HCT116 (cell line): ENCODE measurements around the gene SMYD4. TPM values are rescaled to one million over a fixed set of nuclear protein-coding genes. Genes with fewer than 3 reads are reported as not detected.

Experiments used
- ATAC-seq: fragments of 200-7000 bp; cut with Tn5 transposase; 2 replicates; pipeline ENCODE4 v1.9.1; 2020; ENCODE audit warnings: mild to moderate bottlenecking, moderate library complexity
- BruUV-seq: library from RNA; stranded (reverse); fragments of 400-500 nt; replicated peaks from 2 replicates; lab custom pipeline; 2021; lab: Mats Ljungman, UMichigan
- CTCF ChIA-PET: fragments of 300-600 bp; sonication (Branson Sonifier 250); formaldehyde crosslinking; loops from one replicate; lab custom pipeline; 2021; ENCODE audit warnings: antibody characterized with exemption; lab: Charles Lee
- POLR2A ChIA-PET: fragments of 300-600, 350-600 bp; sonication (Branson Sonifier 250); formaldehyde crosslinking; loops from one replicate; lab custom pipeline; 2021; ENCODE audit warnings: antibody characterized with exemption; lab: Charles Lee
- RAD21 ChIA-PET, 2 experiments: fragments of 300-600 bp; sonication (Branson Sonifier 250); formaldehyde crosslinking; loops; one replicate each; lab custom pipeline; 2023; ENCODE audit warnings: low total read pairs in 2 of 2; ENCODE audit not compliant: uncharacterized antibody in 2 of 2, unreplicated experiment in 2 of 2, low non-redundant PET in 1 of 2; lab: Charles Lee
- DNase-seq: peaks from one replicate; pipeline ENCODE4 v3.0.0-alpha.2; 2010; ENCODE audit warnings: low read depth, low spot score
- H2AFZ ChIP-seq: fragments of 200-600 bp; shearing (Covaris generic), sonication (generic); 2 replicates; pipeline ENCODE4 v1.6.1; 2017; ENCODE audit warnings: low read depth, mixed run types, mixed read lengths, antibody characterized with exemption, low read length; ENCODE audit not compliant: poor library complexity, severe bottlenecking
- H3K27ac ChIP-seq: 2 replicates; pipeline ENCODE4 v1.5.1; 2012; ENCODE audit warnings: low read depth, low read length
- H3K27me3 ChIP-seq: fragments of 200-600 bp; sonication (generic); 2 replicates; pipeline ENCODE4 v1.6.1; 2016; ENCODE audit warnings: mixed run types, low read length, mixed read lengths; ENCODE audit not compliant: insufficient read depth
- H3K36me3 ChIP-seq, 2 experiments: fragments of 200-500 bp in 1 of 2; fragments of 200-600 bp in 1 of 2; sonication (Bioruptor generic) in 1 of 2; sonication (generic) in 1 of 2; 2 replicates each; pipeline versions ENCODE4 v1.5.1 to v1.6.1; 2014 to 2016; ENCODE audit warnings: low read length in 2 of 2, inconsistent platforms in 1 of 2, mixed read lengths in 1 of 2, mixed run types in 1 of 2; ENCODE audit not compliant: insufficient read depth in 2 of 2, control insufficient read depth in 1 of 2
- H3K4me1 ChIP-seq, 2 experiments: fragments of 200-600 bp in 1 of 2; sonication (generic) in 1 of 2; 2 replicates each; pipeline versions ENCODE4 v1.5.1 to v1.6.1; 2012 to 2017; ENCODE audit warnings: low read length in 2 of 2, inconsistent platforms in 1 of 2, mild to moderate bottlenecking in 1 of 2, mixed read lengths in 1 of 2, mixed run types in 1 of 2, moderate library complexity in 1 of 2; ENCODE audit not compliant: insufficient read depth in 2 of 2, control insufficient read depth in 1 of 2
- H3K4me2 ChIP-seq: fragments of 200-600 bp; sonication (generic); 2 replicates; pipeline ENCODE4 v1.6.1; 2017; ENCODE audit warnings: mixed run types, low read length, mixed read lengths
- H3K4me3 ChIP-seq, 2 experiments: fragments of 200-600 bp in 1 of 2; sonication (generic) in 1 of 2; replicated peaks in 1 of 2; 2 replicates each; pipeline ENCODE4 v1.5.1; 2011 to 2016; ENCODE audit warnings: low read length in 2 of 2, control low read depth in 1 of 2, low read depth in 1 of 2, mild to moderate bottlenecking in 1 of 2, mixed read lengths in 1 of 2, mixed run types in 1 of 2
- H3K79me2 ChIP-seq: fragments of 200-600 bp; sonication (generic); 2 replicates; pipeline ENCODE4 v1.6.1; 2017; ENCODE audit warnings: mild to moderate bottlenecking, mixed run types, low read length, moderate library complexity, mixed read lengths; ENCODE audit not compliant: insufficient read depth
- H3K9ac ChIP-seq: fragments of 200-600 bp; sonication (generic); 2 replicates; pipeline ENCODE4 v1.6.1; 2016; ENCODE audit warnings: low read length, mixed read lengths
- H3K9me2 ChIP-seq: fragments of 200-600 bp; sonication (generic), shearing (Covaris generic); 2 replicates; pipeline ENCODE4 v1.6.1; 2017; ENCODE audit warnings: mixed run types, mild to moderate bottlenecking, moderate library complexity; ENCODE audit not compliant: insufficient read depth
- H3K9me3 ChIP-seq, 2 experiments: fragments of 200-500 bp in 1 of 2; fragments of 200-600 bp in 1 of 2; sonication (Bioruptor generic) in 1 of 2; sonication (generic) in 1 of 2; 2 replicates each; pipeline ENCODE4 v1.6.1; 2014 to 2017; ENCODE audit warnings: low read length in 2 of 2, mixed read lengths in 2 of 2, inconsistent platforms in 1 of 2, low read depth in 1 of 2, mild to moderate bottlenecking in 1 of 2, mixed run types in 1 of 2, moderate library complexity in 1 of 2; ENCODE audit not compliant: control insufficient read depth in 1 of 2, insufficient read depth in 1 of 2
- H4K20me1 ChIP-seq: fragments of 200-600 bp; sonication (generic), shearing (Covaris generic); 2 replicates; pipeline ENCODE4 v1.6.1; 2017; ENCODE audit warnings: mixed run types, mild to moderate bottlenecking, moderate library complexity; ENCODE audit not compliant: insufficient read depth
- SIN3A ChIP-seq: IDR thresholded peaks from 2 replicates; pipeline ENCODE4 v1.6.1; 2012; ENCODE audit warnings: low read depth
- TCF7L2 ChIP-seq: IDR thresholded peaks from 2 replicates; pipeline ENCODE4 v1.7.0; 2011; ENCODE audit warnings: borderline replicate concordance, inconsistent platforms; ENCODE audit not compliant: insufficient read depth, insufficient read length; ENCODE audit errors: extremely low read depth
- YY1 ChIP-seq: IDR thresholded peaks from 2 replicates; pipeline ENCODE4 v1.6.1; 2011; ENCODE audit warnings: low read length, low read depth, moderate library complexity, mild to moderate bottlenecking; ENCODE audit not compliant: insufficient replicate concordance; ENCODE audit errors: extremely low read depth
- ZNF274 ChIP-seq: fragments of 200-500 bp; sonication (Bioruptor generic); IDR thresholded peaks from 2 replicates; pipeline ENCODE4 v1.6.1; 2014; ENCODE audit warnings: mild to moderate bottlenecking, low read depth, low read length, inconsistent platforms
- intact Hi-C: fragments of 100-400 bp; cut with micrococcal nuclease; formaldehyde crosslinking; loops from 2 replicates; pipeline ENCODE4 v1.10.0; 2022
- total RNA-seq: library from RNA; stranded (reverse); gene quantifications from one replicate; pipeline ENCODE4 v1.2.1, GENCODE V29; 2021; ENCODE audit not compliant: unreplicated experiment
- TF ChIP-seq, protein P1 (sequence below): IDR thresholded peaks from 2 replicates; pipeline ENCODE4 v1.6.1; 2012; ENCODE audit warnings: low read depth
- TF ChIP-seq, protein P2 (sequence below): IDR thresholded peaks from 2 replicates; pipeline ENCODE4 v1.6.1; 2012

SMYD4 gene
- total RNA-seq, 1 experiment from 2014 or later: 16.9 TPM

DNA sequence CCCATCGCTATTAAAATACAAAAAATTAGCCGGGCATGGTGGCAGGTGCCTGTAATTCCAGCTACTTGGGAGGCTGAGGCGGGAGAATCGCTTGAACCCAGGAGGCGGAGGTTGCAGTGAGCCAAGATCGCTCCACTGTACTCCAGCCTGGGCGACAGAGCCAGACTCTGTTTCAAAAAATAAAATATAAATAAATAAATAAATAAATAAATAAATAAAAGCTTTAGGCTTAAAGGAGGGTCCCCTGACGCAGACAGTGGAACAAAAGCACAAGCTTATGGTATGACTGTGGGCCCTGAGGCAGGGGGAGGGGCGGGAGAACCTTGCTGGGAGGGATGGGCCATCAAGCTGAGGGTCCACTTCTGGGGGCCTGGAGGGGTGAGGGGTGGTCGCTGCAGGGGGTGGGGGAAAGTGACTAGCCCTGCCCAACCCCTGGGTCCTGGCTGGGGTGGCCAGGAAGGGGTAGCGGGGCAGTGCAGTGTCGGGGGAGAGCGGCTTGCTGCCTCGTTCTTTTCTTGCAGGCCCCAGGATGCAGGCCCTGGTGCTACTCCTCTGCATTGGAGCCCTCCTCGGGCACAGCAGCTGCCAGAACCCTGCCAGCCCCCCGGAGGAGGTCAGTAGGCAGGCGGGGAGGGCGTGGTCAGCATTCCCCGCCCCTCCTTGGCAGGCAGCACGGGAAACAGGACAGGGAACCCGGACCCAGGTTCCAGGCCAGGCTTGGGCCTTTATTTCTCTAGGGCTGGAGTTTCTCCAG is 63.1 kb downstream of the SMYD4 start:
- Histone ChIP-seq H3K9me3 (no peaks in the 10 kb centered on the region), H3K79me2 (no peaks in the 10 kb centered on the region), H3K9ac (no peak overlapping the region), H3K9me2 (no peaks in the 10 kb centered on the region), H2AFZ (no peak overlapping the region), H3K4me1 (peaks cover 2 to 16% of the 10 kb centered on the region in 2 experiments; a peak in 3 of 4 replicates), H3K36me3 (no peaks in the 10 kb centered on the region), H3K4me2 (no peak overlapping the region), H3K27me3 (no peaks in the 10 kb centered on the region), H4K20me1 (no peaks in the 10 kb centered on the region), H3K4me3 (no peak overlapping the region), H3K27ac (no peak overlapping the region)
- no TSS peak for BruUV-seq
- ChIA-PET POLR2A (interaction anchor here (0.7 kb wide), 1 partner anchor 550 kb away, joined by 5 read pairs; no protein-coding TSS in a partner anchor), RAD21 (no interaction called here), CTCF (interaction anchor here (0.7 to 0.9 kb wide), 2 partner anchors 11 to 13 kb away, joined by 3 read pairs; no protein-coding TSS in a partner anchor)
- TF ChIP-seq ZNF274 (no peak), YY1 (no peak), SIN3A (no peak), TCF7L2 (no peak)
- TF ChIP-seq, protein P1, sequence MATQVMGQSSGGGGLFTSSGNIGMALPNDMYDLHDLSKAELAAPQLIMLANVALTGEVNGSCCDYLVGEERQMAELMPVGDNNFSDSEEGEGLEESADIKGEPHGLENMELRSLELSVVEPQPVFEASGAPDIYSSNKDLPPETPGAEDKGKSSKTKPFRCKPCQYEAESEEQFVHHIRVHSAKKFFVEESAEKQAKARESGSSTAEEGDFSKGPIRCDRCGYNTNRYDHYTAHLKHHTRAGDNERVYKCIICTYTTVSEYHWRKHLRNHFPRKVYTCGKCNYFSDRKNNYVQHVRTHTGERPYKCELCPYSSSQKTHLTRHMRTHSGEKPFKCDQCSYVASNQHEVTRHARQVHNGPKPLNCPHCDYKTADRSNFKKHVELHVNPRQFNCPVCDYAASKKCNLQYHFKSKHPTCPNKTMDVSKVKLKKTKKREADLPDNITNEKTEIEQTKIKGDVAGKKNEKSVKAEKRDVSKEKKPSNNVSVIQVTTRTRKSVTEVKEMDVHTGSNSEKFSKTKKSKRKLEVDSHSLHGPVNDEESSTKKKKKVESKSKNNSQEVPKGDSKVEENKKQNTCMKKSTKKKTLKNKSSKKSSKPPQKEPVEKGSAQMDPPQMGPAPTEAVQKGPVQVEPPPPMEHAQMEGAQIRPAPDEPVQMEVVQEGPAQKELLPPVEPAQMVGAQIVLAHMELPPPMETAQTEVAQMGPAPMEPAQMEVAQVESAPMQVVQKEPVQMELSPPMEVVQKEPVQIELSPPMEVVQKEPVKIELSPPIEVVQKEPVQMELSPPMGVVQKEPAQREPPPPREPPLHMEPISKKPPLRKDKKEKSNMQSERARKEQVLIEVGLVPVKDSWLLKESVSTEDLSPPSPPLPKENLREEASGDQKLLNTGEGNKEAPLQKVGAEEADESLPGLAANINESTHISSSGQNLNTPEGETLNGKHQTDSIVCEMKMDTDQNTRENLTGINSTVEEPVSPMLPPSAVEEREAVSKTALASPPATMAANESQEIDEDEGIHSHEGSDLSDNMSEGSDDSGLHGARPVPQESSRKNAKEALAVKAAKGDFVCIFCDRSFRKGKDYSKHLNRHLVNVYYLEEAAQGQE: no peak
- TF ChIP-seq, protein P2, sequence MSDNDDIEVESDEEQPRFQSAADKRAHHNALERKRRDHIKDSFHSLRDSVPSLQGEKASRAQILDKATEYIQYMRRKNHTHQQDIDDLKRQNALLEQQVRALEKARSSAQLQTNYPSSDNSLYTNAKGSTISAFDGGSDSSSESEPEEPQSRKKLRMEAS: no peak
- intact Hi-C loops: loop anchor here (5.0 kb wide), 1 partner anchor 44 kb away; the partner anchor contains the start of gene WDR81
- DNase-seq (no peak), ATAC-seq (no peak)
